Measurements from ENCODE around the gene NDUFAF8. TPM values are rescaled to one million over a fixed set of nuclear protein-coding genes. Genes with fewer than 3 reads are reported as not detected.

The NDUFAF8 gene
- total RNA-seq, 4 donors from 2014 or later, result 22.3 to 35.4 (median 29.9) TPM; not detected in 1

DNA sequence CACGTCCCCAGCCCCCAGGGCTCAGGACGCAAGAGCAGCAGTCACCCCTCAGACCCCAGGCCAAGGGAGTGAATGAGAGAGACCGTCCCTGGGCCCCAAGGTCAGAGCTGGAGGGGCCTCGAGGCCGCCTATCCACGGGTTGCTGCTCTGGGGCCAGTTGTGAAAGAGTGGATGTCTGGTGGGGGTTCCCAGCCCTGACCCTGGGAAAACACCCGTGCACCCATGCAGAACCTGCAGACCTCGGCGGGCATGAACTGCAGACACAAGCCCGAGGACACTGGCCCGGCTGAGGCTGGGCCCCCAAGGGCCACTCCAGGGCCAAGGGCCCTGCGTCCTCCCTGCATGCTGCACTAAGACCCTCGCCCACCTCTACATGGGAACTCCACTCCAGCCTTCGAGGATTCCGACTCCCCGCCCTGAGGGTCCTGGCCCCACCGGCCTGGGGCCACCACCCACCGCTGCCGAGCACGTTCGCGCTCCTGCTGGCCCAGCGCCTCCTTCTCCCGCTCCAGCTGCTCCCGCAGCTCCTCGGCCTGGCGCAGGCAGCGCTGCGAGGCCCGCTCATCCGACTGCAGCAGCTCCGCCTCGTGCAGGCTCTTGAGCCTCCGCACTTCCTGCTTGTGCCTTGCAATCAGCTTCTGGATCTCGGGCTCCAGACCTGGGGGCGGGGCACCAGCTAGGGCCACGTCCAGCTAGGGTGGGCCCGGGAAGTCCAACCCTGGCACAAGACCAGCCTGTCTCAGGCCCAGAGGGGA, 45.5 kb upstream of the NDUFAF8 start:
- no peak overlapping the region for H3K27ac ChIP-seq
- no peak for DNase-seq
- no peaks in the 10 kb centered on the region for H3K27me3 ChIP-seq
- no peaks in the 10 kb centered on the region for H3K9me3 ChIP-seq
- in situ Hi-C loops (cut with MboI; ENCODE audit: low pct_ligation_motif_present in 1 of 4, low pct_unique_long_range_greater_than_20kb in 1 of 4, low sequenced_read_pairs in 3 of 4), result no loop called here
- H3K36me3 ChIP-seq, result no peaks in the 10 kb centered on the region
- TF ChIP-seq POLR2AphosphoS5 (IDR thresholded peaks at IDR 0.05) (no peak), POLR2A (IDR thresholded peaks at IDR 0.05) (no peak), EP300 (IDR thresholded peaks at IDR 0.05; ENCODE audit: low read depth) (no peak)
- TF ChIP-seq, protein P1, sequence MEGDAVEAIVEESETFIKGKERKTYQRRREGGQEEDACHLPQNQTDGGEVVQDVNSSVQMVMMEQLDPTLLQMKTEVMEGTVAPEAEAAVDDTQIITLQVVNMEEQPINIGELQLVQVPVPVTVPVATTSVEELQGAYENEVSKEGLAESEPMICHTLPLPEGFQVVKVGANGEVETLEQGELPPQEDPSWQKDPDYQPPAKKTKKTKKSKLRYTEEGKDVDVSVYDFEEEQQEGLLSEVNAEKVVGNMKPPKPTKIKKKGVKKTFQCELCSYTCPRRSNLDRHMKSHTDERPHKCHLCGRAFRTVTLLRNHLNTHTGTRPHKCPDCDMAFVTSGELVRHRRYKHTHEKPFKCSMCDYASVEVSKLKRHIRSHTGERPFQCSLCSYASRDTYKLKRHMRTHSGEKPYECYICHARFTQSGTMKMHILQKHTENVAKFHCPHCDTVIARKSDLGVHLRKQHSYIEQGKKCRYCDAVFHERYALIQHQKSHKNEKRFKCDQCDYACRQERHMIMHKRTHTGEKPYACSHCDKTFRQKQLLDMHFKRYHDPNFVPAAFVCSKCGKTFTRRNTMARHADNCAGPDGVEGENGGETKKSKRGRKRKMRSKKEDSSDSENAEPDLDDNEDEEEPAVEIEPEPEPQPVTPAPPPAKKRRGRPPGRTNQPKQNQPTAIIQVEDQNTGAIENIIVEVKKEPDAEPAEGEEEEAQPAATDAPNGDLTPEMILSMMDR (IDR thresholded peaks at IDR 0.05), result no peak
- intact Hi-C loops (cut with DNase I; ENCODE audit: low total_unique reads), result no loop called here
- H3K4me3 ChIP-seq, result no peak overlapping the region
- H3K4me1 ChIP-seq, result no peaks in the 10 kb centered on the region
- 83% methylated on average over 37 of the region's 38 CpGs; no CpG with 5 or more reads in 1 of the 2 donors for WGBS, 2 donors (ENCODE audit: low coverage in 1 of 2)

DNA sequence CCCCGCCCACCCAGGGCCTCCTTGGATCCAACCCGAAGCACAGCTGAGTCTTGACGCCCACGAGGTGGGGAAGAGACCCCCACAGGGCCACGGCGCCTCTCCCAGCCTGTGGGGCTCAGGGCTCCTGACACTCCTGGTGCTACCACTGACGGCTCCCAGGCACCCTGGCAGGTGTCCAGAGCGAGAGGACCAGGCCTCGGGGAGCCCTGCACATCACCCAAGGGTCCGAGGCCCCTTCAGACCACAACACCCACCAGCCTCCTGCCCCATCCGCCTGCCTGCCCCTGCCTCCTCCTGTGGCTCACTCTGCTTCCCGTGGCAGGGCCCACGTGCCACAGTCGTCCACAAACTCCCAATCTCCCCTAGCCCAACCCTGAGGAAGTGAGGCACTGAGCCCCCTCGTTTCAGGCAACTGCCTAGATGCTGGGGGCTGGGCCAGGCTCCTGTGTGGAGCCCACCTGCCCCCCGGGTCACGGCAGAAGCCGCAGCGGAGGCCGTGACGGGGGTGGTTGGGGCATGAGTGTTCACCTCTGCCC, 44.8 kb upstream of the NDUFAF8 start:
- Histone ChIP-seq H3K4me1 (no peaks in the 10 kb centered on the region), H3K27ac (no peak overlapping the region), H3K9me3 (no peaks in the 10 kb centered on the region), H3K36me3 (no peaks in the 10 kb centered on the region), H3K4me3 (no peak overlapping the region), H3K27me3 (no peaks in the 10 kb centered on the region)
- in situ Hi-C loops (cut with MboI; ENCODE audit: low pct_ligation_motif_present in 1 of 4, low pct_unique_long_range_greater_than_20kb in 1 of 4, low sequenced_read_pairs in 3 of 4), result no loop called here
- TF ChIP-seq EP300 (IDR thresholded peaks at IDR 0.05; ENCODE audit: low read depth) (no peak), POLR2A (IDR thresholded peaks at IDR 0.05) (no peak), POLR2AphosphoS5 (IDR thresholded peaks at IDR 0.05) (no peak)
- TF ChIP-seq, protein P1 (IDR thresholded peaks at IDR 0.05), result no peak
- DNase-seq, result no peak
- intact Hi-C loops (cut with DNase I; ENCODE audit: low total_unique reads), result no loop called here
- 95% methylated on average over 19 of the region's 21 CpGs; no CpG with 5 or more reads in 1 of the 2 donors for WGBS, 2 donors (ENCODE audit: low coverage in 1 of 2)

DNA sequence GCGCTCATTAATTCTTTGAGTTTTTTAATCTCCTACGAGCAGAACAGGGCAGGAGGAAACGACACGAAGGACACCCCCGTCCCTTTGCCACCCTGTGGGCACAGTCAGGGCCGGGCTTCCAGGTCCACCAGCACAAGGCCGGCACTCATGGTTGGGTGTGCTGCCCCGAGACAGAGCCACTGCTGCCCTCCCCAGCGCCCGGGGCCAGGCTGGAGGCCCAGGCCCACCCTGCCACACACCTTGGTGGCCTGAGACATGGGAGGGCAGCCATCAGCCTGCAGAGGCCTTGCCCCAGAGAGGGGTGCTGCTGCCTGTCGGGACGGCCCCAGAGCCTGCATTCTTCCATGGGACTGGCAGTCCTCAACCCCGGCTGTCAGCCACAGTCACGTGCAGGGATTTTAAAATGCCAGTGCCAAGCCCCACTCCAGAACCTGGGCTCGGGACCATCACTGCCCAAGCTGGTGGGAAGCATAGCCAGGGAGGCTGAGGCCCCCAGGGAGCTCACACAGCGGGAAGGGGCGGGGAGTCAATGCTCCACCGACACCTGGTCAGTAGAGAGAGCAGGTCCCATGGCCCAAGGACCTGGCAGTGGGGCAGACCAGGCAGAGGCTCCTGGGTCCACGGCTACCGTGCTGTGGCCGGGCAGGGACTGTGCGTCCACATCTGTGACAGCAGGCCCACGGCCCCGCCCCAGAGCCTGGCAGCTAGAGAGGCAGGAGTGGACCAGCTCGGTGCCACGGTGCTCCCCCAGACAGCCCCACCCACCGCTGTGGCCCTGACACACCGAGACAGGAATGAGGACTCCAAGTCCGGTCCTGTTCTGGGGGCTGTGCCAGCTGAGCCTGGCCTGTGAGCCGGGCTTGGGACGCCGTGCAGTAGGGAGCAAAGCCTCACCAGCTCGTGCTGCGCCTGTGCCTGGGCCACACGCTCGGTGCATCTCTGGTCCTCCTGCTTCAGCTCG, 43.9 kb upstream of the NDUFAF8 start:
- intact Hi-C loops (cut with DNase I; ENCODE audit: low total_unique reads) (no loop called here), in situ Hi-C loops (cut with MboI; ENCODE audit: low pct_ligation_motif_present in 1 of 4, low pct_unique_long_range_greater_than_20kb in 1 of 4, low sequenced_read_pairs in 3 of 4) (no loop called here)
- Histone ChIP-seq H3K36me3 (no peaks in the 10 kb centered on the region), H3K4me3 (no peak overlapping the region), H3K27ac (no peak overlapping the region), H3K27me3 (no peaks in the 10 kb centered on the region), H3K9me3 (no peaks in the 10 kb centered on the region), H3K4me1 (no peaks in the 10 kb centered on the region)
- TF ChIP-seq EP300 (IDR thresholded peaks at IDR 0.05; ENCODE audit: low read depth), result no peak
- no peak for TF ChIP-seq POLR2AphosphoS5 (IDR thresholded peaks at IDR 0.05)
- TF ChIP-seq POLR2A (IDR thresholded peaks at IDR 0.05), result no peak
- TF ChIP-seq, protein P1 (IDR thresholded peaks at IDR 0.05), result no peak
- no peak for DNase-seq
- WGBS, 2 donors (ENCODE audit: low coverage in 1 of 2), result 89% methylated on average over 32 of the region's 37 CpGs; no CpG with 5 or more reads in 1 of the 2 donors

Data from transverse colon (tissue), 4 donors.